ENCODE results near the gene PPP6R3.

- no peak for TF ChIP-seq CTCF (conservative IDR thresholded peaks at IDR 0.05; ENCODE audit: low read depth, low read length)
- no peak for TF ChIP-seq EZH2 (IDR thresholded peaks at IDR 0.05; ENCODE audit: borderline replicate concordance, low read depth, low read length, poor library complexity, severe bottlenecking)
These were observed 3.2 kb upstream of the PPP6R3 start for GRCh38 chr11:68457216-68457897.
